K562 (cell line): ENCODE results near the gene MYOT. TPM values are rescaled to one million over a fixed set of nuclear protein-coding genes. Genes with fewer than 3 reads are reported as not detected.

Source experiments
- CBX1 ChIP-seq: sonication (generic); IDR thresholded peaks from 2 replicates; pipeline ENCODE4 v1.6.1; 2016; ENCODE audit warnings: antibody characterized with exemption, low read depth, mild to moderate bottlenecking
- CTCF ChIP-seq, 3 experiments: IDR thresholded peaks in 2 of 3; conservative IDR thresholded peaks in 1 of 3; 2 replicates each; pipeline ENCODE4 v1.5.1; 2011 to 2012; ENCODE audit warnings: low read length in 3 of 3, mild to moderate bottlenecking in 3 of 3, control low read depth in 2 of 3, improper control_type of control experiment in 1 of 3, inconsistent platforms in 1 of 3, low read depth in 1 of 3, mixed read lengths in 1 of 3, moderate library complexity in 1 of 3; ENCODE audit not compliant: insufficient read depth in 2 of 3
- DEAF1 ChIP-seq: fragments of 450-650 bp; formaldehyde crosslinking; IDR thresholded peaks from 2 replicates; pipeline ENCODE4 v1.4.0; 2020; ENCODE audit warnings: mild to moderate bottlenecking, moderate library complexity
- DIDO1 ChIP-seq: fragments of 450-650 bp; IDR thresholded peaks from 2 replicates; pipeline ENCODE4 v1.6.1; 2016; ENCODE audit warnings: low read depth, missing biosample characterization, missing genetic modification characterization
- L3MBTL2 ChIP-seq: fragments of 450-650 bp; IDR thresholded peaks from 2 replicates; pipeline ENCODE4 v1.6.1; 2016; ENCODE audit warnings: mild to moderate bottlenecking, moderate library complexity
- MED1 ChIP-seq: sonication (generic); formaldehyde crosslinking; IDR thresholded peaks from 2 replicates; pipeline ENCODE4 v1.8.1; 2023; ENCODE audit warnings: missing genetic modification reagents, borderline replicate concordance
- PPARD ChIP-seq: fragments of 250-450 bp; sonication (Bioruptor Pico); IDR thresholded peaks from 2 replicates; pipeline ENCODE4 v1.8.0; 2022; ENCODE audit warnings: inconsistent platforms, mild to moderate bottlenecking, moderate library complexity
- RAD51 ChIP-seq: fragments of 450-650 bp; IDR thresholded peaks from 2 replicates; pipeline ENCODE4 v1.7.1; 2016; ENCODE audit warnings: low read depth, mild to moderate bottlenecking, borderline replicate concordance
- SIN3B ChIP-seq: fragments of 450-650 bp; IDR thresholded peaks from 2 replicates; pipeline ENCODE4 v1.6.1; 2017; ENCODE audit warnings: low read depth, mild to moderate bottlenecking, moderate library complexity
- SMARCA5 ChIP-seq: fragments of 450-650 bp; IDR thresholded peaks from 2 replicates; pipeline ENCODE4 v1.6.1; 2016
- SRSF1 ChIP-seq: fragments of 200-400 bp; formaldehyde crosslinking; IDR thresholded peaks from 2 replicates; pipeline ENCODE4 v1.6.1; 2017; ENCODE audit warnings: mild to moderate bottlenecking, low read depth, low read length, moderate library complexity
- TAF1 ChIP-seq: IDR thresholded peaks from 2 replicates; pipeline ENCODE4 v1.6.1; 2011; ENCODE audit warnings: mild to moderate bottlenecking, low read length, moderate library complexity; ENCODE audit not compliant: insufficient read depth, control insufficient read depth, severe bottlenecking; ENCODE audit errors: extremely low read depth
- THAP12 ChIP-seq: fragments of 250-450 bp; sonication (Bioruptor Pico); IDR thresholded peaks from 2 replicates; pipeline ENCODE4 v1.9.0; 2021; ENCODE audit warnings: mild to moderate bottlenecking, inconsistent platforms
- ZBTB1 ChIP-seq: sonication (generic); formaldehyde crosslinking; IDR thresholded peaks from 2 replicates; pipeline ENCODE4 v1.8.1; 2023; ENCODE audit warnings: missing genetic modification reagents, low read depth, mild to moderate bottlenecking, borderline replicate concordance
- ZNF121 ChIP-seq: sonication (generic); formaldehyde crosslinking; conservative IDR thresholded peaks from 2 replicates; pipeline ENCODE4 v1.8.0; 2022; ENCODE audit warnings: missing genetic modification reagents
- ZNF408 ChIP-seq: fragments of 250-450 bp; sonication (Bioruptor Pico); IDR thresholded peaks from 2 replicates; pipeline ENCODE4 v1.4.0; 2020; ENCODE audit warnings: low read depth, mild to moderate bottlenecking, moderate library complexity
- ZNF584 ChIP-seq: fragments of 200-800 bp; sonication (Bioruptor generic); IDR thresholded peaks from 2 replicates; pipeline ENCODE4 v1.6.1; 2016; ENCODE audit warnings: low read depth, mild to moderate bottlenecking, missing genetic modification characterization, missing compliant biosample characterization
- ZNF639 ChIP-seq, 2 experiments: fragments of 200-800 bp in 1 of 2; sonication (Bioruptor generic) in 1 of 2; sonication (generic) in 1 of 2; formaldehyde crosslinking in 1 of 2; IDR thresholded peaks in 1 of 2; conservative IDR thresholded peaks in 1 of 2; 2 replicates each; pipeline versions ENCODE4 v1.5.0 to v1.6.1; 2016 to 2020; ENCODE audit warnings: missing compliant biosample characterization in 1 of 2, missing genetic modification characterization in 1 of 2, missing genetic modification reagents in 1 of 2
- ZNF785 ChIP-seq: fragments of 250-450 bp; sonication (Bioruptor Pico); IDR thresholded peaks from 2 replicates; pipeline ENCODE4 v1.4.0; 2020; ENCODE audit warnings: mild to moderate bottlenecking
- polyA plus RNA-seq, 8 experiments: library from polyadenylated mRNA; depleted of rRNA in 4 of 8; stranded (reverse) in 5 of 8; unstranded in 3 of 8; fragments of >200 nt; fragmentation: Nextera tagmentation in 2 of 8; fragmentation: Illumina TruSeq in 1 of 8; extraction: Ambion mirVana in 2 of 8; extraction: Trizol in 1 of 8; gene quantifications; 2 replicates each; pipeline versions ENCODE4 v1.2.1 to v1.2.3, GENCODE V29; 2011 to 2014; ENCODE audit warnings: inconsistent platforms in 1 of 8, missing spikeins in 1 of 8
- total RNA-seq, 7 experiments: library from RNA; depleted of rRNA in 6 of 7; stranded (reverse); fragments of >200 nt in 6 of 7; fragmentation: Illumina TruSeq in 2 of 7; extraction: Trizol in 2 of 7; gene quantifications; 2 replicates each; pipeline versions ENCODE4 v1.2.1 to v1.2.3, GENCODE V29; 2011 to 2021; ENCODE audit warnings: low replicate concordance in 1 of 7

MYOT gene
- total and polyA plus RNA-seq, 9 of the 15 experiments (the other 6 are each of a cell fraction or from before 2014, with no cell fraction given) = 0.24 to 0.38 TPM; not detected in 7

- TF ChIP-seq ZNF639 (CRISPR knock-in tag; conservative IDR thresholded peaks at IDR 0.05 in 1 of 2, IDR thresholded peaks at IDR 0.05 in 1 of 2) (0 out of 4 replicates have a peak, but pooled peaks of 1 of the 2 experiments have one; percentile 28), SRSF1 (no peak), PPARD (CRISPR knock-in tag) (no peak), THAP12 (CRISPR knock-in tag) (peak; percentile 85), DIDO1 (tag) (no peak), ZNF408 (CRISPR knock-in tag) (no peak), SMARCA5 (peak; percentile 98), RAD51 (no peak), CTCF (IDR thresholded peaks at IDR 0.05 in 2 of 3, conservative IDR thresholded peaks at IDR 0.05 in 1 of 3; ENCODE audit: insufficient read depth in 2 of 3, low read depth in 1 of 3, low read length in 3 of 3) (no peak), ZNF121 (CRISPR knock-in tag) (0 out of 2 replicates have a peak, but pooled peaks have one; percentile 29), ZBTB1 (peak; percentile 49; the same call in 1 of the 2 replicates), L3MBTL2 (peak; percentile 77), ZNF785 (CRISPR knock-in tag) (no peak), ZNF584 (no peak), DEAF1 (CRISPR knock-in tag) (0 out of 2 replicates have a peak, but pooled peaks have one; percentile 8), MED1 (no peak), CBX1 (peak; percentile 99), SIN3B (0 out of 2 replicates have a peak, but pooled peaks have one; percentile 18), TAF1 (peak; percentile 88)
These were observed 21.5 kb downstream of the MYOT start, which contains the start of gene PKD2L2 (continued) for GRCh38 chr5:137888863-137889759.
